Measurements from ENCODE around the gene RAP1A.
"Not testable (repeated sequence)": the region's sequence is repeated elsewhere in the genome, so short reads cannot be mapped to it uniquely, and the experiment has no call there.

RAP1A gene

DNA sequence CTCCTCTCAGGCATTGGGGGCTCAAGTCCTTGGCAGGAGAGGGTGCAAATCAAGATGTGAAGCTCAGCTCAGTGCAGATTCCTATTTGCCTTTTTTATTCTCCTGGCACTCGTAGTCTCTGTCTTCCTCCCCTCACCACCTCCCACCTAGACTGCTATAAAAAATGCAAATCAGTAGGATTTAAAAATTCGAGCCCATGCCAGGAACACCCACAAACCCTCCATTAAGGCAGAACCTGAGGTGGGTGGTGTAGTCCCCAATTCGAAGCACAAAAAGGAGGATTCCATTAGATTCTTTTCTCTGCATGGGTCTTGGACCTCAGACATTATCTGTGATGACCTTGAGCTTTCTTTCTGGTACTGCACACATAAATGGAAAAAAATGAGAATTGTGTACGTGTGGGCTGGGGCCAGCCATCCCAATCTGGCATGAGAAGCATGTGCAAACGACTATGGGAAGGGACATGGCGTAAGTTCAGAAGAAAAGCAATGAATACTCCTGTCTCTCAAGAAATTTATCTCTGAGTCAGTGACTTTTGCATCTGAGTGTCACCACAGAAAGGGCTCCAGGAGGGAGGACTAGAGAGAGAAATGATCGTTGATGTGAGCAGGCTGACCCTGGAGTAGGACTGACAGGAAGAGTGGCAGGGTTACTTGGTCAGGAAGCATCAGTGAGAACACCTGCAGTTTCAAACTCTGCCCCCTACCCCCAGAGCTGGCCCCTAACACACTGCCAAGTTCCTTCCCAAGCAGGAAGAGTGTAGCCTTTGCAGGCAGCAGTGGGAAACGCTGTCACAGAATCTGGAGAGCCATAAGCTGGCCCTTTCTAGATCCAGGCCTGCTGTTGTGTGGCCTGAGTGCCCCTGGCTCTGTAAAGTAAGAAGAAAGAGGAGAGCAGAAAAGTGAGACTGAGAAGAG, 117.9 kb downstream of the RAP1A start:
- DNase-seq (ENCODE audit: low spot score): no peak

DNA sequence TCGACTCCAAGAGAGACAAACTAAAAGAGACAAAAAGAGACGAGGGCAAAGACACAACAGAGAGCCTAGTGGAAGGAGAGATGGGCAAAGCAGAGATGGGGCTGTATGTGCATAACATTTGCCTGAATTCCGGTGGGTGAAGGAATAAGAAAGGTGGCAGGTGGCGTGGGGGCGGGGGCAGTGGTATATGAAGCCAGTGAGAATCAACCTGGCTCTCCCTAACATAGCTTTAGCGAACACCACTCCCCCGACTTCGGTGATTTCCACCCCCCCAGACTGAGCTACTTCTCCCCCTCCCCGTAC, 118.5 kb downstream of the RAP1A start:
- DNase-seq (ENCODE audit: low spot score): no peak

DNA sequence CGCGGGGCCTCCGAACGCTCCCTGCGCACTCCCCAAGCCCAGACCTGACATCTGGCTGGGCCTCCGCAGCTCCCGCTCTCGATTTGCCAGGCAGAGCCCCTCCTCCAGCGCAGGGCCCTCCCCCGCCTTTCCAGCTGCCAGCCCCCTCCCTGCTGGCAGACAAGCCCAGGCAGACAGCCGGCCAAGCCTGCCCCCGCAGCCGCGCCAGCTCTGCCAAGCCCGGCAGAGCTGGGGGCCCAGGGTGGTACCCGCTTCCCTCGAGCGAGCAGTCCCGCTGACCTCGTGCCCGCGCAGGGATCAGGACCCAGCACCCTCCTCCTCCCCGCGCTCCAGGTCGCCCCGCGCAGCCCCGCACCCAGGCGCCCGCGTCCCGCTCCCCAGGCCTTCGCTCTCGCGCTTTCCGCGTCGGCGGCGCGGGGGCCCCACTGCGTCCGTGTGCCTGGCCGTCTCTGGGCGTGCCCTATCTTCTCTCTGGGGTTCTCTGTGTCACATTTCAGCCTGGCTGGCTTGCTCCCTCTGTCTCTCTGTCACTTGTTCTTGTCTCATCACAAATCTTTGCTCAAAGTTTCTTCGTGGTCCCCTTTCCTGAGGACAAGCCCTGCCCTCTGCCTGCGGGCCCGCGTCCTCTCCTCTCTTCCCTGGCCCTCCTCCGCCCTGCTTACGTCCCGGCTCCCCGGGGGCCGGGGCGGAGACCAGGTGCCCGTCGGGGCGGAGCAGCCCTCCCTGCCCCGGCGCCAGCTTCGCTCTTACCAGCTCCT, 119.0 kb downstream of the RAP1A start:
- DNase-seq (ENCODE audit: low spot score): peak; percentile 85

DNA sequence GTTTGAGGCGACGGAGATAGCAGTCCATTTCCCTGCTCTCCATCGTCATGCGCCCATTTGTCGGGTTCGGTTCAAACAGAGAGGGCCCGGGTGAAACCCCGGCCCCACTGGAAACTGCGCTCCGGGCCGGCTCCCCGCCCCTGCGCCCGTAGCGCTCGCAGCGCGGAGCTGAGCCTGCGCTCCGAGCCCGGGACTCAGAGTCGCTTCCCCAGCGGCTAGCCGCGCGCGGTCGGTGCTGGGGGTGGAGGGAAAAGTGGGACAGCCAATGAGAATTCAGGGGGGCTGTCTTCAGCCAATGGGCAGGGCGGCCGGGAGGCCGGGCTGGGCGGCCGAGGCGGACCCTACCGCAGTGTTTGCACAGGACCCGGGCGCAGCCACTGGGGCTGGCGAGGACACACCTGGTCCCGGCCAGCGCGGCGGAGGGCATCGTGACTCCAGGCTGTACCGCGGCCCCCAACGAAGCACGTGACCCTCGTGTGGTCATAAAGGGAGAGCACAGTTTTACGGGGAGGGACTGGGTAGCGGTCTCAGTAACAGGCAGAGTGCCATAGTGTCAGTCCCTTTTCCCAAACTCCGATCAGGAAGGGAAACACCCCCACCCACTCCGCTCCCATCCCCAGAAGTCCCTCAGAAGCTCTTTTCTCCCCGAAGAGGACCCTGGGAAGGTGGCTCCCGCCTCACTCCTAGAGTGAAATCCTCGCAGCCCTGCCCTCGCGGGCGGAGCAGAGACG, 119.8 kb downstream of the RAP1A start, which contains the start of gene INKA2:
Gene INKA2, minus strand, starts transcription at position 202 of the 731 bp plus-strand sequence. Its CDS starts 153 bp downstream, at position 49.
- DNase-seq (ENCODE audit: low spot score): peak; percentile 89

DNA sequence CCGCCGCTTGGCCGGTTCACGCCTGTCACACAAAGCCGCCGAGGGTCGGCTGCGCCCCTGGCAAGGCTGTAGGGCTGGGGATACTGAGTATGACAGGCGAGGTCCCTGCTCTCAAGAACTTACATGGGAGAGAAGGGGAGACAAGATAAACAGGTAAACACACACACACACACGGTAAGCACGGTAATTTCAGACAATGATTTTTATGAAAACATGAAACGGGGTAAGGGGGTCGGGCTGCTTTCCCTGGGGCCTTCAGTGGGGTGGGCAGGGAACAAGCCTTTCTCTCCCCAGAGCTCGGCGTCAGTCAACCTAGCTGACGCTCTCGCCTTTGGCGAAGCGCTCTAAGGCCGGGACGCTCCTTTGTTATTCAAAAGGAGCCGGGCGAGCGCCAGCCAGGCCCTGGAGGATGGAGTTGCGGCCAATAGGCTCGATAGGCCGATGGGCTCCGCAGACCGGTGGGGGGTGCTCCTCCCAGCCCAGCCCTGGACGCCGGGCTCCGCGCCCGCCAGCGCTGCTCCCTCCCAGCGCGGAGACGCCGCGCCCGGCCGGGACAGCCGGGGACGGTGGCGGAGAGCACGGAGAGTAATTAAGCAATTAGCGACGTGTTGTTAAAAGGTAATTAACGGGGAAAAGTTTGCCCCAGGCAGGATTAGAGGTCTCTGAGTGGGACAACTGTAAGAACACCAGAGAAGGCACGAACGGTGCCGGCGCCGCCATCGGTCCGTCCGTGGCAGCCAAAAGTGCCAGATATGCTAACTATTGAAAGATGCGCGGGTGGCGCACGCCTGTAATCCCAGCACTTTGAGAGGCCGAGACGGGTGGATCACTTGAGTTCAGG, 120.6 kb downstream of the RAP1A start:
- DNase-seq (ENCODE audit: low spot score): peak; percentile 74

DNA sequence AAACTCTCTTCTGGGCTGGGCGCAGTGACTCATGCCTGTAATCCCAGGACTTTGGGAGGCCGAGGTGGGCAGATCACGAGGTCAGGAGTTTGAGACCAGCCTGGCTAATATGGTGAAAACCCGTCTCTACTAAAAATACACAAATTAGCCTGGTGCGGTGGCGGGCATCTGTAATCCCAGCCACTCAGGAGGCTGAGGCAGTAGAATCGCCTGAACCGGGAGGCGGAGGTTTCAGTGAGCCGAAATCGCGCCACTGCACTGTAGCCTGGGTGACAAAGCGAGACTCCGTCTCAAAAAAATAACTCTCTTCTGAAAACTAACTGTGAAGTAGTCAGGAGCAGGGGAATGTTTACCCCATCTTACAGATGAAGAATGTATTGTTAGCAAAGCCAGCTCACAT, 122.7 kb downstream of the RAP1A start:
- DNase-seq (ENCODE audit: low spot score): not testable (repeated sequence)

DNA sequence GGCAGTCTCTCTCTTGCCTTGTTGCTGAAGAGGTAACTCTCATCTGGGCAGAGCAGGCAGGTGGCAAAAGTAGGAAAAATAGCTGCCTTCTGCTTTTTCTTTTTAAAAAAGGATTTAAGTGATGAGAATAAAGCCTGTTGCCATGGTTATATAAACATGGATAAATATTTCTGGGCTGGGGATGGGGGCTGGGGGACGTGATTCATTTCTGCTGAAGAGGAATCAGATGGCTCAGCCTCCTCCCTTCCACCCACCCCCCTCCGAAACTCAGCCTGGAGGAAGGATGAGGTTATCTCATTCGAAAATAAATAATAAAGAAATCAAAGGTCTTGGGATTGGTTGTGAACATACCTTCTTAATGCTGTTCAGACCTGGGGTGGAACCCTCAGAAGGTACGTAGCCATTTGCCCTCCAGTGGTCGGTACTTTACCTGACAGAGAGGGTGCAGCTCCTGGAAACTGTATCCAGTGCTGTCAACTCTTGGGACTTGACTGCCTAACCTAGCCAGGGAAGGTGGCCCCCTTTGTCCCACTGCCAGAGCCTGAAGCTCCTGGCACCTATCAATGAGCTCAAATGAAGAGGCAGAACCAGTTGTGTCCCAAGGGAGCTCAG, 123.5 kb downstream of the RAP1A start:
- no peak for DNase-seq (ENCODE audit: low spot score)

DNA sequence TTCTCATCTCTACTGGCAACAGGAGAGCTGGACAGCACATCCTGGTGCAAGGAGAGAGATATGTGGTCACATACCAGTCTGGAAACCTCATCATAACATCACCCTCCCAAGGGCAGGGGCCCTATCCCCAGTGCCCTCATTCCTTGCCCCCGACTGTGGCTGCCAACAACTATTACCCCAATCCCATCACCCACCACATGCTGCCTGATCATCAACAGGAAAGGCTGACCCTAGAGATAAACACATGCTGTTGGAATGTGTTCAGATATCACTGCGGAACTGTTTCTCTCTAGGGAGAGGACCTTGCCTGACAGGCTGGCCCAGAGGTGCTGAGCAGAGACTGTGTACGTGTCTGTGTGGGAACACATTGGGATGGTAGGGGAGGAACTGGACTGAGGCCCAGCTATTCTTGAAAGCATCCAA, 124.1 kb downstream of the RAP1A start:
- no peak for DNase-seq (ENCODE audit: low spot score)

DNA sequence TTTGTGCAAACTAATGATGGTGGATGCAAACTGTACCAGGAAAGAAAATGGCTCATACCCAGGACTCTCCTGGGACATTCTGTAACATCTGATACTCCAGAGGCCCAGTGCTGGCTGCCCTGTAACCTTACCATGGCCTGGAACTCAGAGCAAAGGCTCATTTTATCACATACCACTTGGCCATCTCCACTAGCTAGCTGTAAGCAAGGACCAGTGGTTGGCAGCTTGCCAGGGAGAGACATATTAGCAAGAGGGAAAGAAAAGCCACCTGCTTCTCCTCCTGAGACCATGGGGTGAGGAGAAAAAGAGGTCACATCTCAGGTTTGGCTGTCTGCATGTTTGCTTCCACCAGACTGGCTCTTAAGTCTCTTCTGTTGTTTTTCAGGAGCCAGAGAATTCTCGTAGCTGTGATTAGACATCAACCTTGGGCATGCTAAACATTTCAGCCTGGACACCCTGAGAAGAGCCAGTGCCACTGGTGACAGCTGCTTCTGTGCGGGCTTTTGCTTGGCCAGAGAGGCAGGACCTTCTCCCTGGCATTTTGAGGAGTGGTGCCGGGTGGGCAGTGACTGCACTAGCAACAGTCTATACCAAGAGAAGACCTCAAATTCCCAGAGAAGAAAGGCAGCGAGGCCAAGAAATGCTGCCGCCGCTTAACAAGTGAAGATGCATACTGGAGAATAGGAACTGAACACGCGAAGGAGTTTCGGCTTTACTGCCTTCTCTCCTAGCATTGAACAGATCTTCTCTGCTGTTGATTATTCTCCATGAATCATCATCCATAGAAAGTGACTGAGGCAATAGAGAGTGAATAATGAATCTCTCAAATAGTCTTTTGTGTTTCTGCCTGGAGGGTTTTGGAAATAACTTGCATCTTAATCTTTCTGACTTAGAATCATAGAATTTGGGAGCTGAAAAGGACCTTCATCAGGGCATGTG, 126.4 kb downstream of the RAP1A start:
- no peak for DNase-seq (ENCODE audit: low spot score)

DNA sequence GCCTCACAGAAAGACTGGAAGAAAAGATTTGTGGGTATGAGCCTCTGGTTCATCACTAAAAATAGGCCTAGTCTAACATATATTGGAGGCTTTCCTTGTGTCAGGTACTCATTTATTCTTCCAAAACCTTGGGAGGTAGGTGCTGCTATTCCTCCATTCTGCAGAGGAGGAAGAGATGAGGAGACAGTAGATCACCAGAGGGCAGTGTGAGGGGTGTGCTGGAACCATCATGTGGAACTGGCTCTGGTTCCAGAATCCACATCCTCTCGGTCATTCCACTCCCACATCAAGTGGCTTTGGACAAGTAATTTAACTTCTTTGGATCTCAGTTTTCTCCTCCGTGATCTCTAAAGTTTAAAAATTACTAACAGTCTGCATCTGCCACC, 127.0 kb downstream of the RAP1A start:
- DNase-seq (ENCODE audit: low spot score): no peak

DNA sequence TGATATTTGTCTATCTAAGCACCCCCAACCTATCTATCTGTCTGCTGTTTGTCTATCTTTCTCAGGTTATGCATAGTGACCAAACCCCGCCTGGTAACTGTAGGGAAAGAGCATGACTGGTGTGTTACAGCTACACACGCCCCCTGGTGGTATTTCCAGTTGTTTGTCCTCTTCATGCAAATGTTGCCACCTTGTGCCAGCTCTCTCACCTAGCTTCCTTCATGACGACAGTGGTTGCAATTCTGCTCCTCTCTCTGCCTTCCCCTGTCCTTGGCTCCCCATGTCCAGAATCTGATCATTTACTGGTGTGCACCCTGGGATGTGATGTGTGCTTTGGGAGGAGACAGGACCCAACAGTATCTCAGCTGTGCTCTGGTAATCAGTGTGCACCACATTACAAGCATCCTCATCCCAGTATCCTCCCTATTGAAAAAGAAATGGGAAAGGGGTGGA, 127.7 kb downstream of the RAP1A start:
- peak; percentile 65 for DNase-seq (ENCODE audit: low spot score)

DNA sequence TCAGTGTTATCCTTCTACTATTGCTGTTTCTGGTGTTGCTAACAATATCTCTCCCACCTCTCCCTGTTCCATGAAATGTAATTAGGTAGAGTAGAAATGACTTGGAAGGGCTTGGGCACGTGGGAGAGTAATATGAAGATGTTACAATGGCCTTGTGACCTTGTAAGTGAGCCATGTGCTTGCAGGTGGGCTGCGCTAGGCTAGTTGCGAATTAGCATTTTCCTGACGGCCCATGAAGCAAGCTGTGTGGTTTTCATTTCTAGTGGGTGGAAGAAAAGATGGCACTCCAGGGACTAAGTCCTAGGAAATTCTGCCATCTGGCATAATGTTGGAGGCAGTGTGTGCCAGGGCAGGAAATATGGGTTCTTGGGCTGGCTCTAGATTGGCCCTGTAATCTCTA, 128.4 kb downstream of the RAP1A start:
- no peak for DNase-seq (ENCODE audit: low spot score)

DNA sequence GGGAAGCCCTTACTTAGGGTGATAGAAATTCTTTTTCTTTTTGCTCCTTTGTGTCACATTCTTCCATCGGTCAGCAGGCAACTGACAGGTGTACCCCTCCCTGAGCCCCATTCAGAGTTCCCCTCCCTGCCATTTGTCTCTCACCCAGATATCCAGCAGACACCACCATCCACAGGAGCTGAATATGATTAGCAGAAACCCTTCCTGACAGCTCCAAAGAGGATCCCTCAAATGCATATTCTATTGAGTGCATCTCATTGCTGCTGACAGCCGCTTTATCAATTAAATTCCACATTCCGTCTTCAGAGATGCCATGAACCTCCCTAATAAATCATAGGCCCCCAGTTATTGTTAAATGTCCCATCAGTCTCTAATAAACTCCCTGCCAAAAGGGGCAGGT, 130.0 kb downstream of the RAP1A start:
- DNase-seq (ENCODE audit: low spot score): no peak

DNA sequence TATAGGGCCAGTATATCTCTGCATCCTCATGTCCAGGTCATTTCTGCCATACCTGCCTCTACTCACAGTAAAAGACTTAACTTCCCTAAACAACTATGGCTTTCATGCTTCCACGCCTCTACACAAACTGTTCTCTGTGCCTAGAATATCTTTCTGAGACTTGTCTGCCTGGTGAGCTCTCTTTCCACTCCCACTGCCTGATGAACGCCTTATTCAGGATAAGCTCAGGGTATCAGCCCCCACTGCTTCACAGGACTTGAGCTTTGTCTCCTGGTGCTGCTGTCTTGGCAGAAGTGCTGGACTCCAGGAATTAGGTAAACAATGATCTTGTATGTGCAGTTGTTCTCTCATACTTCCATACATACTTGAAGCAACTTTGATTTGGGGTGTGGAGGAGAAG, 131.3 kb downstream of the RAP1A start:
- DNase-seq (ENCODE audit: low spot score): no peak

DNA sequence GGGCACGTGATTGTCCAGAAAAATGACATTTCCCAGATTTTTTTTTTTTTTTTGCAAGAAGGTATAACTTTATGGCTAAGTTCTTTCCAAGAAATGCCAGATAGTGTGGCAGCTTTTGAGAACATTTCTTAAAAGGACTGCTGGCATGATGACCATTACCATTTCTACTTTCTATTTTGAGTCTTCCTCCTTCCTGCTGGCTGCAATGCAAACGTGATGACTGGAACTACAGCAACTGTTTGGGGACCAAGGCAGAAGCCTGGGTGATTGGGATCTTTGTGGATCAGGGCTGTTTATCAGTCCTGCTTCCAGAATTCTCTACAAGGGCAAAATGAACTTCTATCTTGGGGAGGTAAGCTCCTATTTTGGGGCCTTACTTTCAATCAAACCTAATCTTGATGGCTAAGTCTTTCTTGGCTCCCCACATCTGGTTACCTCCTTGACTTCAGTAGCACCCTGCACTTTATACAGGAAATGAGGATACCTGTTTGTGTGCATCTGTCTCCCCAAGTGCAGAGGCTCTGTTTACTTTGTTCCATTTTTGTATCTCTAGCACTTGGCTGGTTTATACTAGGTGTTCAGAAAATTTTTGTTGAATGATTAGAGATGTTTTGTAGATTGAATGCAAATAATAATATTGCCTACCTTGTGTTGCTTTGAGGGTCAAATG, 132.5 kb downstream of the RAP1A start:
- DNase-seq (ENCODE audit: low spot score): no peak

DNA sequence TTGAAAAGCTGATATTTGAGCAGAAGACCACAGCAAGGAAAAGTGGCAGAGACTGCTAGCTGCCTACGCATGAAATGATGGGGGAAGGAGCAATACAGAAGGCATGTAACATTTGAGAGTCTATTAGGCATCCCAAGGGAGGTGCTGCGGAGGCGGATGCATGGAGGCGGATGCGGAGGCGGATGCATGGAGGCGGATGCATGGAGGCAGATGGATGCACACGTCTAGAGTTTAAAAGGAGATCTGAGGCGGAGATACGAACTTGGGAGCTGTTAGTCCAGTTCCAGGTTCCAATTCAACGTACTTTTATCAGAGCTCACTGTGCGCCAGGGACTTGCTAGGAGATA, 135.4 kb downstream of the RAP1A start:
- DNase-seq (ENCODE audit: low spot score): no peak

DNA sequence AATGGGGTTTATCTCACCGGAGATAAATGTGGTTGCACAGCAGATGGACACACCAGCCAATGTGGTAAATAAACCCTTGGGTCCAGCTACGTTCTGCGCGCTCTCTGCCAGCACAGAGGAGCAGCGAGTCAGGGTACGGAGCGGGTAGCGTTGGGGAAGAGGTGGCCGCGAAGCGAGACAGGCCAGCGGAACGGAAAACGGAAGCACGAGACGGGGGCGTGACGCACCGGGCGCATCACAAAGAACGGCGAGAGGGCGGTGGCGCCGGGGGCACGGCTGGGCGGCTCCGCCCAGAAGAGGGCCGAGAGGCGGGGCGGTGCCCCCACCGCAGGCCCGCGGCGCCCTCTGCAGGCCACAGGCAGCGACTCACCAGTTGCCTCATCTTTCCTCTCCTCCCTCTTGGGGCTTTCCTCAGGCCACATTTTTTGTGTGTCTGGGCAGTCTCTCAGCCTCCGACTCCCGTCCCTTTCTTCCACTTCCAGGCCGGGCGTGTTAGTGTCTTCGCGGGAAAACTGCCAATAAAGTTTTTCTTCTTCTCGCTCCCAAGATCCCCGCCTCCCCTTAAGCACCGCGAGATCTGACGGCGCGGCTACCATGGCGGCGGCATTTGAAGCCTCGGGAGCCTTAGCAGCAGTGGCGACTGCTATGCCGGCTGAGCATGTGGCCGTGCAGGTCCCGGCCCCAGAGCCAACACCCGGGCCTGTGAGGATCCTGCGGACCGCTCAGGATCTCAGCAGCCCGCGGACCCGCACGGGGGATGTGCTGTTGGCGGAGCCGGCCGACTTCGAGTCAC, 135.9 kb downstream of the RAP1A start, which contains the start of gene DDX20:
Gene DDX20, plus strand, starts transcription at position 571 of the 793 bp plus-strand sequence. Its CDS starts 24 bp downstream, at position 595.
- DNase-seq (ENCODE audit: low spot score): peak; percentile 95

DNA sequence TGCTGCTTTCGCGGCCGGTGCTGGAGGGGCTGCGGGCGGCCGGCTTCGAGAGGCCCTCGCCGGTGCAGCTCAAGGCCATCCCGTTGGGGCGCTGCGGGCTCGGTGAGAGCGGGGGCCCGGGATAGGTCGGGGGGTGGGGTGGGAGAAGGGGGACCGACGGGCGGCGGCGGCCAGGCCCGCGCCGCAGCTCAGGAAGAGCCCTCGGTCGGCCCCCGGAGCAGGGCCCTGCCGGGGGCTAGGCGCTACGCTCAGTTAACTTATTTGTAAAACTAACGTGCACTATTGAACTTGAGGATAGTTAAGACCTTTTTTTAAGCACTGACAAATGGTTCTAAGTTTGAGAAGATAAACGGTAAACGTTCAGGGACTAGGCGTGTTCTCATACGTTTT, 136.5 kb downstream of the RAP1A start:
- no peak for DNase-seq (ENCODE audit: low spot score)

DNA sequence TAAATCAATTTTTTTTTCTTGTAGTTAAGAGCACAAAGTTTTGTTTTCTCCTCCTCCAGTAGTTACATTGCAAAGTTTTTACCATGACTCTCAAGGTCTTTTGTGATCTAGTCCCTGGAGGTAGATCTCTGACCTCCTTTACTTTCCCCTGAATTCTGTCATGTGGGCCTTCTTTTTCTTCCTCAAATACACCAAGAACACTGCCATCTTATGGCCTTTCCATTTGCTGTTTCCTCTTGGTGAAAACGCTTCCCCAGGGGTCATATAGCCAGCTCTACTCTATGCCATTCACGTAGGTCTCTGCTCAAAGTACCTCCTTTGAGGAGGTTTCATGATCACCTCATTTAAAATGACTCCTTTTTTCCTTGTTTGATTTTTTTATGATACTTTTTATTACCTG, 138.8 kb downstream of the RAP1A start:
- DNase-seq (ENCODE audit: low spot score): no peak

Measured in Ammon's horn (tissue), 1 donor.